HCT116 (cell line): ENCODE results near the gene SH3BGRL3.

Experiments
- ATF3 ChIP-seq: IDR thresholded peaks from 2 replicates; pipeline ENCODE4 v1.6.1; 2012
- CEBPB ChIP-seq: IDR thresholded peaks from 2 replicates; pipeline ENCODE4 v1.6.1; 2012; ENCODE audit warnings: low read depth
- CTCF ChIP-seq, 3 experiments: fragments of 200-600 bp in 1 of 3; sonication (generic) in 1 of 3; IDR thresholded peaks in 2 of 3; conservative IDR thresholded peaks in 1 of 3; 2 replicates each; pipeline ENCODE4 v1.5.1; 2012 to 2017; ENCODE audit warnings: low read depth in 2 of 3, low read length in 2 of 3, antibody characterized with exemption in 1 of 3, borderline replicate concordance in 1 of 3, control low read depth in 1 of 3, mild to moderate bottlenecking in 1 of 3, mixed read lengths in 1 of 3, mixed run types in 1 of 3, moderate library complexity in 1 of 3; ENCODE audit not compliant: insufficient read depth in 1 of 3
- EGR1 ChIP-seq: IDR thresholded peaks from 2 replicates; pipeline ENCODE4 v1.6.1; 2012; ENCODE audit warnings: low read depth
- EZH2 ChIP-seq: fragments of 200-600 bp; sonication (generic); IDR thresholded peaks from 2 replicates; pipeline ENCODE4 v1.6.1; 2017; ENCODE audit warnings: antibody characterized with exemption, mixed run types
- EZH2phosphoT487 ChIP-seq: fragments of 200-600 bp; IDR thresholded peaks from 2 replicates; pipeline ENCODE4 v1.6.1; 2018; ENCODE audit warnings: antibody characterized with exemption, borderline replicate concordance
- JUND ChIP-seq: IDR thresholded peaks from 2 replicates; pipeline ENCODE4 v1.6.1; 2012
- MAX ChIP-seq: IDR thresholded peaks from 2 replicates; pipeline ENCODE4 v1.6.1; 2012
- POLR2A ChIP-seq: IDR thresholded peaks from 2 replicates; pipeline ENCODE4 v1.7.0; 2011; ENCODE audit warnings: borderline replicate concordance; ENCODE audit not compliant: insufficient read depth, insufficient read length; ENCODE audit errors: extremely low read depth
- RAD21 ChIP-seq: IDR thresholded peaks from 2 replicates; pipeline ENCODE4 v1.6.1; 2012; ENCODE audit warnings: low read depth, mild to moderate bottlenecking
- SRF ChIP-seq: IDR thresholded peaks from 2 replicates; pipeline ENCODE4 v1.6.1; 2012; ENCODE audit warnings: low read depth
- ZFX ChIP-seq: fragments of 450-650 bp; IDR thresholded peaks from 2 replicates; pipeline ENCODE4 v1.6.1; 2017
- ZNF274 ChIP-seq: fragments of 200-500 bp; sonication (Bioruptor generic); IDR thresholded peaks from 2 replicates; pipeline ENCODE4 v1.6.1; 2014; ENCODE audit warnings: mild to moderate bottlenecking, low read depth, low read length, inconsistent platforms

GRCh38 chr1:26291939-26292338, 12.1 kb downstream of the SH3BGRL3 start:
- TF ChIP-seq CTCF (IDR thresholded peaks at IDR 0.05 in 2 of 3, conservative IDR thresholded peaks at IDR 0.05 in 1 of 3; ENCODE audit: borderline replicate concordance in 1 of 3, insufficient read depth in 1 of 3, low read depth in 2 of 3, low read length in 2 of 3) (no peak), MAX (no peak), EGR1 (no peak), ZNF274 (no peak), CEBPB (no peak), ATF3 (no peak), ZFX (no peak), POLR2A (no peak), SRF (no peak), EZH2phosphoT487 (no peak), RAD21 (no peak), JUND (no peak), EZH2 (no peak)
